SU-DHL-6 (cell line): ENCODE results near the gene RNF157.

ENCODE experiments used
- H2AFZ ChIP-seq: fragments of 200-600 bp; sonication (generic); 2 replicates; pipeline ENCODE4 v1.6.1; 2014; ENCODE audit warnings: low read depth, mild to moderate bottlenecking, moderate library complexity, mixed read lengths, antibody characterized with exemption, low read length; ENCODE audit not compliant: severe bottlenecking
- H3F3A ChIP-seq: fragments of 200-600 bp; shearing (Covaris generic); 2 replicates; pipeline ENCODE4 v1.6.0; 2016; ENCODE audit warnings: antibody characterized with exemption, mild to moderate bottlenecking; ENCODE audit not compliant: insufficient read depth
- H3K27ac ChIP-seq: fragments of 200-600 bp; sonication (generic); 2 replicates; pipeline ENCODE4 v1.5.1; 2016; ENCODE audit warnings: low read depth, mild to moderate bottlenecking, low read length, moderate library complexity, mixed read lengths
- H3K27me3 ChIP-seq: fragments of 200-600 bp; sonication (generic), shearing (Covaris generic); 2 replicates; pipeline ENCODE4 v1.6.0; 2014; ENCODE audit warnings: mild to moderate bottlenecking, low read length
- H3K36me3 ChIP-seq: fragments of 200-600 bp; sonication (generic); 2 replicates; pipeline ENCODE4 v1.6.1; 2014; ENCODE audit warnings: mild to moderate bottlenecking, low read length, mixed read lengths
- H3K4me2 ChIP-seq: fragments of 300-600, 200-600 bp; shearing (Covaris generic), sonication (generic); 2 replicates; pipeline ENCODE4 v1.6.0; 2014; ENCODE audit warnings: low read length, low read depth, mild to moderate bottlenecking; ENCODE audit not compliant: poor library complexity, severe bottlenecking
- H3K4me3 ChIP-seq: fragments of 200-600 bp; sonication (generic); 2 replicates; pipeline ENCODE4 v1.5.1; 2014; ENCODE audit warnings: antibody characterized with exemption, low read length, mild to moderate bottlenecking, mixed read lengths; ENCODE audit not compliant: insufficient read depth, poor library complexity, severe bottlenecking
- H3K79me2 ChIP-seq: fragments of 200-600 bp; sonication (generic); 2 replicates; pipeline ENCODE4 v1.6.1; 2014; ENCODE audit warnings: mild to moderate bottlenecking, low read length, moderate library complexity; ENCODE audit not compliant: insufficient read depth
- H3K9ac ChIP-seq: fragments of 200-600 bp; sonication (generic); 2 replicates; pipeline ENCODE4 v1.7.0; 2014; ENCODE audit warnings: mild to moderate bottlenecking, low read length
- H3K9me2 ChIP-seq: fragments of 200-600 bp; sonication (generic); replicated peaks from 2 replicates; pipeline ENCODE4 v1.6.1; 2014; ENCODE audit warnings: low read length; ENCODE audit not compliant: insufficient read depth
- H3K9me3 ChIP-seq: fragments of 200-600 bp; sonication (generic); 2 replicates; pipeline ENCODE4 v1.6.1; 2014; ENCODE audit warnings: low read length, mixed read lengths; ENCODE audit not compliant: insufficient read depth
- H4K20me1 ChIP-seq: fragments of 200-600 bp; sonication (generic); 2 replicates; pipeline ENCODE4 v1.6.1; 2014; ENCODE audit warnings: low read depth, mild to moderate bottlenecking, antibody characterized with exemption, low read length, moderate library complexity, mixed read lengths
- EZH2phosphoT487 ChIP-seq: fragments of 200-600 bp; sonication (generic), shearing (Covaris generic); conservative IDR thresholded peaks from 2 replicates; pipeline ENCODE4 v1.6.1; 2018; ENCODE audit warnings: mild to moderate bottlenecking, antibody characterized with exemption, low read length, moderate library complexity, mixed read lengths
- TF ChIP-seq, protein P1 (sequence below): fragments of 200-600 bp; sonication (generic); IDR thresholded peaks from one replicate; pipeline ENCODE4 v1.5.1; 2017; ENCODE audit warnings: antibody characterized with exemption, mild to moderate bottlenecking, low read length, moderate library complexity; ENCODE audit not compliant: insufficient read depth, poor library complexity, severe bottlenecking

Gene RNF157

DNA sequence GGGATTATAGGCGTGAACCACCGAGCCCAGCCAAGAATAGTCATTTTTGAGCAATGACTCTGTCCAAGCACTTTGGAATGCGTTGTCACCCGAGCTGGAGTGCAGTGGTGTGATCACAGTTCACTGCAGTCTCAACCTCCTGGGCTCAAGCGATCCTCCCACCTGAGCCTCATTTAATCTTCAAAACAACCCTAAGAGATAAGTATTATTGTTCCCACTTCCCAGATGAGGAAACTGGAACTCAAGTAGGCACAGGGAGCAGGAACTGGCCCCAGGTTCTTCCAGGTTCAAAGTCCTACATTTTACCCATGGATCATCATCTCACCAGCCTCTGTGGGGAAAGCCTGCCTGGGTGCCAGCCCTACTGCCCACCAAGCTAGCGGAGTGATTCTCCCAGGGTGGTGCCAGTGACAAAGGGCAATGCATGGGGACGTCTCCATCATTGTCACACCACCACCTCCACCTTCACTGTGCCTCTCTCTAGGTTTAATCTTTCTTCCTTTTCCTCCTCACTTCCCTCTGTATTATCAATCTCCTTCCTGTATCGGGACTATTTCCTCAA, 11.3 kb upstream of the RNF157 start:
- Histone ChIP-seq H3K27ac (peak overlapping the region; percentile 42; the same call in 1 of the 2 replicates), H3K4me3 (no peak overlapping the region), H3K79me2 (no peaks in the 10 kb centered on the region), H3K9ac (peak overlapping the region; percentile 22; the same call in 1 of the 2 replicates), H3K9me2 (no peaks in the 10 kb centered on the region), H3K36me3 (no peaks in the 10 kb centered on the region), H4K20me1 (no peaks in the 10 kb centered on the region), H3K27me3 (no peaks in the 10 kb centered on the region), H2AFZ (peak overlapping the region; percentile 85), H3K9me3 (no peaks in the 10 kb centered on the region), H3K4me2 (peak overlapping the region; percentile 47), H3F3A (no peaks in the 10 kb centered on the region)
- no peak for TF ChIP-seq EZH2phosphoT487
- TF ChIP-seq, protein P1, sequence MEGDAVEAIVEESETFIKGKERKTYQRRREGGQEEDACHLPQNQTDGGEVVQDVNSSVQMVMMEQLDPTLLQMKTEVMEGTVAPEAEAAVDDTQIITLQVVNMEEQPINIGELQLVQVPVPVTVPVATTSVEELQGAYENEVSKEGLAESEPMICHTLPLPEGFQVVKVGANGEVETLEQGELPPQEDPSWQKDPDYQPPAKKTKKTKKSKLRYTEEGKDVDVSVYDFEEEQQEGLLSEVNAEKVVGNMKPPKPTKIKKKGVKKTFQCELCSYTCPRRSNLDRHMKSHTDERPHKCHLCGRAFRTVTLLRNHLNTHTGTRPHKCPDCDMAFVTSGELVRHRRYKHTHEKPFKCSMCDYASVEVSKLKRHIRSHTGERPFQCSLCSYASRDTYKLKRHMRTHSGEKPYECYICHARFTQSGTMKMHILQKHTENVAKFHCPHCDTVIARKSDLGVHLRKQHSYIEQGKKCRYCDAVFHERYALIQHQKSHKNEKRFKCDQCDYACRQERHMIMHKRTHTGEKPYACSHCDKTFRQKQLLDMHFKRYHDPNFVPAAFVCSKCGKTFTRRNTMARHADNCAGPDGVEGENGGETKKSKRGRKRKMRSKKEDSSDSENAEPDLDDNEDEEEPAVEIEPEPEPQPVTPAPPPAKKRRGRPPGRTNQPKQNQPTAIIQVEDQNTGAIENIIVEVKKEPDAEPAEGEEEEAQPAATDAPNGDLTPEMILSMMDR, result no peak

DNA sequence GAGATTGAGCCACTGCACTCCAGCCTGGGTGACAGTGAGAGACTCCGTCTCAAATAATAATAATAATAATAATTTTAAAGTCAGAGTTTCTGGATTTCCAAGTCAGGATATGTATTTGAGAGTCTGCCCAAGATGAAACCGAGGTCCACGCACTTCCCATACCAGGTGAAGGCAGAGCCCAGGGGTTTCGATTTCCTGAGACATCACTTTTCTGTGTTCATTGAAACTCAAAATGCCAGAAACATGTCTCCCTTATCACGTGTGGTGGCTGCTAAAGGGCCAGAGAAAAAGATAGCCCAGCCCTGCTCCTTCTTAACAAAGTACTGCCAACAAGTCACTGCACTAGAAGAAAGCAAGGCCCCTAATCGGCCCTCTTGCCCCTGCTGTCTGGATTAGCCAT, 9.8 kb upstream of the RNF157 start:
- no peak overlapping the region for H3K4me3 ChIP-seq
- no peaks in the 10 kb centered on the region for H3K27me3 ChIP-seq
- H3K27ac ChIP-seq, result no peak overlapping the region
- no peaks in the 10 kb centered on the region for H3F3A ChIP-seq
- H3K9me3 ChIP-seq, result no peaks in the 10 kb centered on the region
- H3K79me2 ChIP-seq, result no peaks in the 10 kb centered on the region
- no peaks in the 10 kb centered on the region for H4K20me1 ChIP-seq
- no peaks in the 10 kb centered on the region for H3K9me2 ChIP-seq
- no peaks in the 10 kb centered on the region for H3K36me3 ChIP-seq
- H2AFZ ChIP-seq, result no peak overlapping the region
- TF ChIP-seq EZH2phosphoT487, result no peak
- TF ChIP-seq, protein P1, result no peak
- no peak overlapping the region for H3K9ac ChIP-seq
- no peak overlapping the region for H3K4me2 ChIP-seq

- no peaks in the 10 kb centered on the region for H3K9me3 ChIP-seq
- no peak overlapping the region for H3K4me3 ChIP-seq
- H4K20me1 ChIP-seq, result no peaks in the 10 kb centered on the region
- no peaks in the 10 kb centered on the region for H3K36me3 ChIP-seq
- no peak overlapping the region for H3K9ac ChIP-seq
- H2AFZ ChIP-seq, result no peak overlapping the region
- no peaks in the 10 kb centered on the region for H3K79me2 ChIP-seq
- H3K27me3 ChIP-seq, result no peaks in the 10 kb centered on the region
- no peaks in the 10 kb centered on the region for H3K9me2 ChIP-seq
- H3K27ac ChIP-seq, result no peak overlapping the region
- H3K4me2 ChIP-seq, result no peak overlapping the region
- TF ChIP-seq EZH2phosphoT487, result no peak
- TF ChIP-seq, protein P1, result peak; percentile 14
- no peaks in the 10 kb centered on the region for H3F3A ChIP-seq
These were observed 7.9 kb upstream of the RNF157 start for GRCh38 chr17:76248013-76248782.
